IMR-90 (cell line): ENCODE data around the gene SKA2. TPM values are rescaled to one million over a fixed set of nuclear protein-coding genes. Genes with fewer than 3 reads are reported as not detected.

Experiments used
- CTCF ChIP-seq: conservative IDR thresholded peaks from 2 replicates; pipeline ENCODE4 v1.5.1; 2012; ENCODE audit warnings: mild to moderate bottlenecking, low read depth, low read length, improper control_type of control experiment
- POLR2A ChIP-seq: IDR thresholded peaks from 2 replicates; pipeline ENCODE4 v1.6.1; 2012; ENCODE audit warnings: mild to moderate bottlenecking, low read depth, low read length
- SMC3 ChIP-seq: fragments of 150-350 bp; IDR thresholded peaks from 2 replicates; pipeline ENCODE4 v1.6.1; 2016; ENCODE audit warnings: low read depth, mild to moderate bottlenecking, antibody characterized with exemption, low read length, moderate library complexity
- polyA plus RNA-seq, 3 experiments: library from polyadenylated mRNA; depleted of rRNA; stranded (reverse); fragments of >200 nt; gene quantifications; 2 replicates each; pipeline ENCODE4 v1.2.3, GENCODE V29; 2012; ENCODE audit warnings: low replicate concordance in 1 of 3
- total RNA-seq: library from RNA; depleted of rRNA; stranded (reverse); fragments of >200 nt; gene quantifications from 2 replicates; pipeline ENCODE4 v1.2.3, GENCODE V29; 2012

The SKA2 gene
- total and polyA plus RNA-seq, 2 of the 4 experiments (the other 2 are of a cell fraction): 30.4 to 38.7 TPM

GRCh38 chr17:59160157-59161025 lies 5.4 kb upstream of the SKA2 start (continued):
- TF ChIP-seq CTCF (no peak), POLR2A (no peak), SMC3 (no peak)
